ENCODE results near the gene CALD1.

DNA sequence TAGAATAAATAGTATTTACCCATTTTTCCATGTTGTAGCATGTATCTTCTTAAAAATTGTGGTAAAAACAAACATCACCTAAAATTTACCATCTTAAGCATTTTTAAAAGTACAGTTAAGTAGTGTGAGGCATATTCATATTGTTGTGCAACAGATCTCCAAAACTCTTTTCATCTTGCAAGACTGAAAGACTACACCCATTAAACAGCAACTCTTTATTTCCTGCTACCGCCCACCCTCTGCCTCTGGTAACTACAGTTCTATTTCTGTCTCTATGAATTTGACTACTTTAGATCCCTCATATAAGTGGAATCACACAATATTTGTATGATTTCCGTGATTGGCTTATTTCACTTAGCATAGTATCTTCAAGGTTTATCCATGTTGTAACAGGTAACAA, 166.8 kb downstream of the CALD1 start:
- no peak for TF ChIP-seq EZH2 (IDR thresholded peaks at IDR 0.05; ENCODE audit: borderline replicate concordance, low read length)
- TF ChIP-seq, protein P1, sequence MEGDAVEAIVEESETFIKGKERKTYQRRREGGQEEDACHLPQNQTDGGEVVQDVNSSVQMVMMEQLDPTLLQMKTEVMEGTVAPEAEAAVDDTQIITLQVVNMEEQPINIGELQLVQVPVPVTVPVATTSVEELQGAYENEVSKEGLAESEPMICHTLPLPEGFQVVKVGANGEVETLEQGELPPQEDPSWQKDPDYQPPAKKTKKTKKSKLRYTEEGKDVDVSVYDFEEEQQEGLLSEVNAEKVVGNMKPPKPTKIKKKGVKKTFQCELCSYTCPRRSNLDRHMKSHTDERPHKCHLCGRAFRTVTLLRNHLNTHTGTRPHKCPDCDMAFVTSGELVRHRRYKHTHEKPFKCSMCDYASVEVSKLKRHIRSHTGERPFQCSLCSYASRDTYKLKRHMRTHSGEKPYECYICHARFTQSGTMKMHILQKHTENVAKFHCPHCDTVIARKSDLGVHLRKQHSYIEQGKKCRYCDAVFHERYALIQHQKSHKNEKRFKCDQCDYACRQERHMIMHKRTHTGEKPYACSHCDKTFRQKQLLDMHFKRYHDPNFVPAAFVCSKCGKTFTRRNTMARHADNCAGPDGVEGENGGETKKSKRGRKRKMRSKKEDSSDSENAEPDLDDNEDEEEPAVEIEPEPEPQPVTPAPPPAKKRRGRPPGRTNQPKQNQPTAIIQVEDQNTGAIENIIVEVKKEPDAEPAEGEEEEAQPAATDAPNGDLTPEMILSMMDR (conservative IDR thresholded peaks at IDR 0.05 in 1 of 2, IDR thresholded peaks at IDR 0.05 in 1 of 2; ENCODE audit: extremely low read depth in 1 of 2, insufficient read depth in 1 of 2, low read depth in 1 of 2, low read length in 2 of 2) = no peak

All from mammary epithelial cell (primary cell).